Testis (tissue), 2 donors: ENCODE data around the gene ACTA2.

ENCODE experiments used
- CTCF ChIP-seq, 3 experiments: fragments of 450-650 bp in 2 of 3; fragments of 200-600 bp in 1 of 3; sonication (generic) in 1 of 3; IDR thresholded peaks; one replicate each; pipeline ENCODE4 v1.5.1; 2016 to 2019; ENCODE audit warnings: antibody characterized with exemption in 3 of 3, mild to moderate bottlenecking in 2 of 3, moderate library complexity in 1 of 3
- POLR2A ChIP-seq: fragments of 450-650 bp; IDR thresholded peaks from one replicate; pipeline ENCODE4 v1.6.1; 2017; ENCODE audit warnings: antibody characterized with exemption, mild to moderate bottlenecking, moderate library complexity

DNA sequence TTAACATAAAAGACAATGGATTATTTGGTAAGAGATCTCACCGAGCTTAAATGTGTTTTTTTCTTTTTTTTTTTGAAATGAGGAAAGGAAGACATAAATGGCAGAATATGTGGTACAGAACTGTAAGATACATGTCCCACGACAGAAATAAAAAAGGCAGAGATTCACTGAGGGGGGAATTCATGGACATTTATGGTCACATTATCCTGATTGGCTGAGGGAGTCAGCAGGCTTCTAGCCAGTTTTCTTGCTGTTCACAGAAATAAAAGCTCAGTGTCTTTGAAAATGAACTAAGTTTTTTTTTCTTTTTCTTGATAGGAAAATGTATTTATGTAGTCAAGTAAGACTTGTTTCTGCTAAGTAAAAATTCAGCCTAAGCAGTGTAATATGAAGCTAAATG, 29.8 kb upstream of the ACTA2 start:
- TF ChIP-seq CTCF (IDR thresholded peaks at IDR 0.05) (no peak), POLR2A (no peak)
